ENCODE data around the gene NTRK2. TPM values are rescaled to one million over a fixed set of nuclear protein-coding genes. Genes with fewer than 3 reads are reported as not detected.

NTRK2 gene
- total and polyA plus RNA-seq, 10 of the 15 experiments (the other 5 are each of a cell fraction or from before 2014, with no cell fraction given): 0.42 to 4.6 (median 0.65) TPM

DNA sequence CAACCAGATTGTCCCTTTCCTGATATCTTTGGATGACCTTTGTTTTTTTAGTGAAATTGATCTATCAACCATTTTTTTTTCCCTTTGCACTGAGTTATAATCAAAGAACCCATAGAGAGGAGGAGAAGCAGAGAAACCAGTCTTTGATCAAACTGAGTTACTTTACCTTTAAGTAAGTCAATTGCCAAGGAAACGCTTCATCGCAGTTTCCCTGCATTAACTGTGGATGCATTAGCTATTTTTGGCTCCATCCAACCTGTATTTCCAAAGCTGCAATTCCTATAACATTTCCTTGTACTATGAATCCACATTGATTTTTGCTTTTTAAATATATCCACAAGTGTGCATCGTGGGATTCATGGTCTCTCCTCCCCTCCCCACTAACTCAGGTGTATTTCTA lies 268.1 kb downstream of the NTRK2 start:
- no peaks in the 10 kb centered on the region for H4K20me1 ChIP-seq (ENCODE audit: control insufficient read depth, insufficient read depth)
- ChIA-PET CTCF (no interaction called here), RAD21 (ENCODE audit: unreplicated experiment) (no interaction called here), SMC1A (ENCODE audit: uncharacterized antibody, unreplicated experiment) (interaction anchor here (1.0 kb wide), 1 partner anchor 136 kb away, joined by 3 read pairs; no protein-coding TSS in a partner anchor), POLR2A (no interaction called here)
- no peaks in the 10 kb centered on the region for H3K79me2 ChIP-seq (ENCODE audit: control insufficient read depth, insufficient read depth, low read length)
- no peak overlapping the region for H3K4me3 ChIP-seq
- H3K27ac ChIP-seq (ENCODE audit: control insufficient read depth, insufficient read depth): no peak overlapping the region
- no peak overlapping the region for H3K4me2 ChIP-seq (ENCODE audit: control insufficient read depth, insufficient read depth)
- ATAC-seq (no peak), FAIRE-seq (no peak), DNase-seq (ENCODE audit: low read depth, low spot score) (no peak)
- WGBS (ENCODE audit: insufficient coverage, insufficient replicate concordance, low lambda C conversion rate, missing lambda C conversion rate): 20% methylated on average over 3 of the region's 3 CpGs
- no peak overlapping the region for H2AFZ ChIP-seq (ENCODE audit: control insufficient read depth, low read depth, low read length)
- H3K9ac ChIP-seq (ENCODE audit: control insufficient read depth, insufficient read depth, low read length): no peak overlapping the region
- H3K36me3 ChIP-seq (ENCODE audit: control insufficient read depth in 2 of 2, insufficient read depth in 2 of 2, low read length in 1 of 2): no peaks in the 10 kb centered on the region
- no peaks in the 10 kb centered on the region for H3K27me3 ChIP-seq (replicated peaks in 1 of 2; ENCODE audit: control insufficient read depth in 2 of 2, insufficient read depth in 2 of 2, low read length in 1 of 2)
- H3K4me1 ChIP-seq (ENCODE audit: control insufficient read depth, insufficient read depth, low read length): 0 out of 2 replicates have a peak, but pooled peaks cover 2% of the 10 kb centered on the region
- intact Hi-C loops (cut with micrococcal nuclease; ENCODE audit: unreplicated experiment): no loop called here
- H3K9me3 ChIP-seq (replicated peaks; ENCODE audit: control insufficient read depth, insufficient read depth, low read length): no peaks in the 10 kb centered on the region
- in situ Hi-C loops (cut with MboI): no loop called here
- no TSS peak for BruUV-seq (replicated peaks)
- TF ChIP-seq CHD2 (IDR thresholded peaks at IDR 0.05; ENCODE audit: borderline replicate concordance, low read depth, low read length) (no peak), SMARCA5 (IDR thresholded peaks at IDR 0.05) (no peak), YY1 (IDR thresholded peaks at IDR 0.05; ENCODE audit: low read depth, low read length) (no peak), HDGF (IDR thresholded peaks at IDR 0.05) (no peak), MXI1 (IDR thresholded peaks at IDR 0.05; ENCODE audit: low read depth, low read length) (no peak), ETV6 (conservative IDR thresholded peaks at IDR 0.05 in 1 of 2, IDR thresholded peaks at IDR 0.05 in 1 of 2; ENCODE audit: borderline replicate concordance in 1 of 2, low read depth in 1 of 2) (no peak)
- TF ChIP-seq, protein P1, sequence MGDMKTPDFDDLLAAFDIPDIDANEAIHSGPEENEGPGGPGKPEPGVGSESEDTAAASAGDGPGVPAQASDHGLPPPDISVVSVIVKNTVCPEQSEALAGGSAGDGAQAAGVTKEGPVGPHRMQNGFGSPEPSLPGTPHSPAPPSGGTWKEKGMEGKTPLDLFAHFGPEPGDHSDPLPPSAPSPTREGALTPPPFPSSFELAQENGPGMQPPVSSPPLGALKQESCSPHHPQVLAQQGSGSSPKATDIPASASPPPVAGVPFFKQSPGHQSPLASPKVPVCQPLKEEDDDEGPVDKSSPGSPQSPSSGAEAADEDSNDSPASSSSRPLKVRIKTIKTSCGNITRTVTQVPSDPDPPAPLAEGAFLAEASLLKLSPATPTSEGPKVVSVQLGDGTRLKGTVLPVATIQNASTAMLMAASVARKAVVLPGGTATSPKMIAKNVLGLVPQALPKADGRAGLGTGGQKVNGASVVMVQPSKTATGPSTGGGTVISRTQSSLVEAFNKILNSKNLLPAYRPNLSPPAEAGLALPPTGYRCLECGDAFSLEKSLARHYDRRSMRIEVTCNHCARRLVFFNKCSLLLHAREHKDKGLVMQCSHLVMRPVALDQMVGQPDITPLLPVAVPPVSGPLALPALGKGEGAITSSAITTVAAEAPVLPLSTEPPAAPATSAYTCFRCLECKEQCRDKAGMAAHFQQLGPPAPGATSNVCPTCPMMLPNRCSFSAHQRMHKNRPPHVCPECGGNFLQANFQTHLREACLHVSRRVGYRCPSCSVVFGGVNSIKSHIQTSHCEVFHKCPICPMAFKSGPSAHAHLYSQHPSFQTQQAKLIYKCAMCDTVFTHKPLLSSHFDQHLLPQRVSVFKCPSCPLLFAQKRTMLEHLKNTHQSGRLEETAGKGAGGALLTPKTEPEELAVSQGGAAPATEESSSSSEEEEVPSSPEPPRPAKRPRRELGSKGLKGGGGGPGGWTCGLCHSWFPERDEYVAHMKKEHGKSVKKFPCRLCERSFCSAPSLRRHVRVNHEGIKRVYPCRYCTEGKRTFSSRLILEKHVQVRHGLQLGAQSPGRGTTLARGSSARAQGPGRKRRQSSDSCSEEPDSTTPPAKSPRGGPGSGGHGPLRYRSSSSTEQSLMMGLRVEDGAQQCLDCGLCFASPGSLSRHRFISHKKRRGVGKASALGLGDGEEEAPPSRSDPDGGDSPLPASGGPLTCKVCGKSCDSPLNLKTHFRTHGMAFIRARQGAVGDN (IDR thresholded peaks at IDR 0.05): no peak
- TF ChIP-seq, protein P2, sequence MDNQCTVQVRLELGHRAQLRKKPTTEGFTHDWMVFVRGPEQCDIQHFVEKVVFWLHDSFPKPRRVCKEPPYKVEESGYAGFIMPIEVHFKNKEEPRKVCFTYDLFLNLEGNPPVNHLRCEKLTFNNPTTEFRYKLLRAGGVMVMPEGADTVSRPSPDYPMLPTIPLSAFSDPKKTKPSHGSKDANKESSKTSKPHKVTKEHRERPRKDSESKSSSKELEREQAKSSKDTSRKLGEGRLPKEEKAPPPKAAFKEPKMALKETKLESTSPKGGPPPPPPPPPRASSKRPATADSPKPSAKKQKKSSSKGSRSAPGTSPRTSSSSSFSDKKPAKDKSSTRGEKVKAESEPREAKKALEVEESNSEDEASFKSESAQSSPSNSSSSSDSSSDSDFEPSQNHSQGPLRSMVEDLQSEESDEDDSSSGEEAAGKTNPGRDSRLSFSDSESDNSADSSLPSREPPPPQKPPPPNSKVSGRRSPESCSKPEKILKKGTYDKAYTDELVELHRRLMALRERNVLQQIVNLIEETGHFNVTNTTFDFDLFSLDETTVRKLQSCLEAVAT (IDR thresholded peaks at IDR 0.05): no peak
- TF ChIP-seq, protein P3, sequence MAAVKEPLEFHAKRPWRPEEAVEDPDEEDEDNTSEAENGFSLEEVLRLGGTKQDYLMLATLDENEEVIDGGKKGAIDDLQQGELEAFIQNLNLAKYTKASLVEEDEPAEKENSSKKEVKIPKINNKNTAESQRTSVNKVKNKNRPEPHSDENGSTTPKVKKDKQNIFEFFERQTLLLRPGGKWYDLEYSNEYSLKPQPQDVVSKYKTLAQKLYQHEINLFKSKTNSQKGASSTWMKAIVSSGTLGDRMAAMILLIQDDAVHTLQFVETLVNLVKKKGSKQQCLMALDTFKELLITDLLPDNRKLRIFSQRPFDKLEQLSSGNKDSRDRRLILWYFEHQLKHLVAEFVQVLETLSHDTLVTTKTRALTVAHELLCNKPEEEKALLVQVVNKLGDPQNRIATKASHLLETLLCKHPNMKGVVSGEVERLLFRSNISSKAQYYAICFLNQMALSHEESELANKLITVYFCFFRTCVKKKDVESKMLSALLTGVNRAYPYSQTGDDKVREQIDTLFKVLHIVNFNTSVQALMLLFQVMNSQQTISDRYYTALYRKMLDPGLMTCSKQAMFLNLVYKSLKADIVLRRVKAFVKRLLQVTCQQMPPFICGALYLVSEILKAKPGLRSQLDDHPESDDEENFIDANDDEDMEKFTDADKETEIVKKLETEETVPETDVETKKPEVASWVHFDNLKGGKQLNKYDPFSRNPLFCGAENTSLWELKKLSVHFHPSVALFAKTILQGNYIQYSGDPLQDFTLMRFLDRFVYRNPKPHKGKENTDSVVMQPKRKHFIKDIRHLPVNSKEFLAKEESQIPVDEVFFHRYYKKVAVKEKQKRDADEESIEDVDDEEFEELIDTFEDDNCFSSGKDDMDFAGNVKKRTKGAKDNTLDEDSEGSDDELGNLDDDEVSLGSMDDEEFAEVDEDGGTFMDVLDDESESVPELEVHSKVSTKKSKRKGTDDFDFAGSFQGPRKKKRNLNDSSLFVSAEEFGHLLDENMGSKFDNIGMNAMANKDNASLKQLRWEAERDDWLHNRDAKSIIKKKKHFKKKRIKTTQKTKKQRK (IDR thresholded peaks at IDR 0.05; ENCODE audit: low read depth, low read length): no peak
- TF ChIP-seq, protein P4, sequence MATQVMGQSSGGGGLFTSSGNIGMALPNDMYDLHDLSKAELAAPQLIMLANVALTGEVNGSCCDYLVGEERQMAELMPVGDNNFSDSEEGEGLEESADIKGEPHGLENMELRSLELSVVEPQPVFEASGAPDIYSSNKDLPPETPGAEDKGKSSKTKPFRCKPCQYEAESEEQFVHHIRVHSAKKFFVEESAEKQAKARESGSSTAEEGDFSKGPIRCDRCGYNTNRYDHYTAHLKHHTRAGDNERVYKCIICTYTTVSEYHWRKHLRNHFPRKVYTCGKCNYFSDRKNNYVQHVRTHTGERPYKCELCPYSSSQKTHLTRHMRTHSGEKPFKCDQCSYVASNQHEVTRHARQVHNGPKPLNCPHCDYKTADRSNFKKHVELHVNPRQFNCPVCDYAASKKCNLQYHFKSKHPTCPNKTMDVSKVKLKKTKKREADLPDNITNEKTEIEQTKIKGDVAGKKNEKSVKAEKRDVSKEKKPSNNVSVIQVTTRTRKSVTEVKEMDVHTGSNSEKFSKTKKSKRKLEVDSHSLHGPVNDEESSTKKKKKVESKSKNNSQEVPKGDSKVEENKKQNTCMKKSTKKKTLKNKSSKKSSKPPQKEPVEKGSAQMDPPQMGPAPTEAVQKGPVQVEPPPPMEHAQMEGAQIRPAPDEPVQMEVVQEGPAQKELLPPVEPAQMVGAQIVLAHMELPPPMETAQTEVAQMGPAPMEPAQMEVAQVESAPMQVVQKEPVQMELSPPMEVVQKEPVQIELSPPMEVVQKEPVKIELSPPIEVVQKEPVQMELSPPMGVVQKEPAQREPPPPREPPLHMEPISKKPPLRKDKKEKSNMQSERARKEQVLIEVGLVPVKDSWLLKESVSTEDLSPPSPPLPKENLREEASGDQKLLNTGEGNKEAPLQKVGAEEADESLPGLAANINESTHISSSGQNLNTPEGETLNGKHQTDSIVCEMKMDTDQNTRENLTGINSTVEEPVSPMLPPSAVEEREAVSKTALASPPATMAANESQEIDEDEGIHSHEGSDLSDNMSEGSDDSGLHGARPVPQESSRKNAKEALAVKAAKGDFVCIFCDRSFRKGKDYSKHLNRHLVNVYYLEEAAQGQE (IDR thresholded peaks at IDR 0.05; ENCODE audit: low read depth, low read length): no peak
